DMS53 treated with DMSO at 0.1 percent for 48 hours (cell line): ENCODE results near the gene GFOD1.

ENCODE experiments used
- DNase-seq: peaks from one replicate; lab custom pipeline; 2025; ENCODE audit not compliant: unreplicated experiment; lab: John Stamatoyannopoulos, UW

The GFOD1 gene

DNA sequence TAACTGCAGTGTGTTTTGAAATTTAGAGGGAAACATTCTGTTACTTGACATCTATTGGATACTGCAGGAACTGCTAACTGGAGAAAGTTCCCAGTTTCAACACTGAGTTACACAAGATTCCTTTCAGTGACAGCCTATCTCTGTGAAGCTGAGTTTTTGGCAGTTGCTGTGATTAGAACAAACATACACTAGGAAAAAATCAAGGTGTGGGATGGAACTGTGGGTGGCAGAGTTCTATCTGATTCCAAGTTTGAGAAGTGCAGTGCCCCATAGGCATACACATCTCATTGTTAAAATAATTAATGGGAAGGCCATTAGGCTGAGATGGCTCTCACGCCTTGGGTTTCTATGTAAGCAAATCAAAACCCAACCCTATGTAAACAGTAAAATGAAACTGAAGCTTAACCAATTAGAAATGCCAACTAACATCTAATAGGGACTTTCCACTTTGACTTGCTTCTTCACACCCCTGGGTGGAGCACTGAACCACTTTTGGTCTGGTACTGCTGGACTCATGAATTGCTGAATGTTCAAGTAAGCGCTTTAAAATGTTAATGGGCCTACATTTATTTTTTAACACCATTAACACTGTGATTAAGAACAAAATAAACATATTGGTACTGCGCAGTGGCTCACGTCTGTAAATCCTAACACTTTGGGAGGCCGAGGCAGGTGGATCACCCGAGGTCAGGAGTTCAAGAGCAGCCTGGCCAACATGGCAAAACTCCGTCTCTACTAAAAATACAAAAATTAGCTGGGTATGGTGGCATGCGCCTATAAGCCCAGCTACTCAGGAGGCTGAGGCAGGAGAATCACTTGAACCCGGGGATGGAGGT is 103.9 kb downstream of the GFOD1 start:
- no peak for DNase-seq

DNA sequence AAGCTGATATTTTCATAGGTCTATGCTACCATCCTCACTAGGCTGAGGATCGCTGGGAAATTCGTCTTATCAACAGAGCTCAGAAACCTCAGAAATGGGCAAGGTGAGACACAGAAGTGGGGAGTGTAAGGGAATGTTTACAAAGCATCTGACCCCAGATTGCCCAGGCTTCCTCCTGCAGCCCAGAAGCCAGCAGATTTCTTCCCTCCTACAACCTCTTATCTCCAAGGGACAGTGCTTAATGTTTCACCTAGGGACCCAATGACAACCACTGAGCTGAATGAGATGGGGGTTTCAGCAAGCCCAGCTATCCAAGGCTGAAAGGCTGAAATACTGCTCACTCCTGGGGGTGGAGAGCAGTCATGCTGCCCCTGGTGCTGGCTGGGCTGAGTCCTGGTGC is 106.6 kb downstream of the GFOD1 start:
- no peak for DNase-seq

DNA sequence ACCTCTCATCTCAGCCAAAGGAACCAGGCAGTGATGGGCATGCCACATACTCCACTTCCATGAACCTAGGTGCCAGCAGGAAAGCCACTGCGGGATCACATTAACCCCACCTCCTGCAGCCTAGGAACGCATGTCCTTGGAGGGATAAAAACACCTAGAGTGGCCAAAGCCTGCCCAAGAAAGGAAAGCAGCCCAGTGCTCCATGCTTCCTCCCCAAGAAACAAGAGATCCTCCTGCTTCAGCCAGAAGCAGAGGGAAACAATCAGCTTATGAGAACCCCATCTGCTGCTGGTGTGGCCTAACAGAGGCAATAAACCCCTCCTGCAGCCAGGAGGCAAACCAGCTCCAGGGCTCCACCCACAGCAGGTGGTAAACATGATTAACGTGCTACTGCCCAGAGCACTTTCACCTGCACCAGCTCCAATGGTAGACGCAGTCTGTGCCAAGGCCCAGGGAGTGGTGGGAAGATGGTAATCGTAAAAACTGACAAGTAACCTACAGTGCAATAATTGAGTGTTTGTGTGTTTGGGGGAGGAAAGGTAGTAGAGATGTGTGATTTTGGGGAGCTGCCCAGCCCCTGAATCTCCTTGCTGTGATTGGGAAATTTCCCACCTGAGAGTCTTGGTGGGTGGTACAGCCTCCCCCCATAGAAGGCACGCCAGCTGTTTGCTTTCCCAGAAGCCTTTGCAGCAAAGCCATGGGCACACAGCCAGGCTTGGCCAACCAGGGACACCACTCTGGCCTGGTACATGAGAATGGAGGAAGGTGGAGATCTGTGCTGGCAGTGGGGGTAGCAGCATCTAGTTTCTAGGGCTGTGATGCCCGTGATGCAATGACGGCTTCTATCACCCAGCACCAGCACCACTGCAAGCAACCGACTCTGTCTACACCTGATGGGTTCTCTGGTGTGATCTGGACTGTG is 108.5 kb downstream of the GFOD1 start:
- DNase-seq: peak; percentile 45

GRCh38 chr6:13377054-13377758 is 110.2 kb downstream of the GFOD1 start:
- DNase-seq: no peak

DNA sequence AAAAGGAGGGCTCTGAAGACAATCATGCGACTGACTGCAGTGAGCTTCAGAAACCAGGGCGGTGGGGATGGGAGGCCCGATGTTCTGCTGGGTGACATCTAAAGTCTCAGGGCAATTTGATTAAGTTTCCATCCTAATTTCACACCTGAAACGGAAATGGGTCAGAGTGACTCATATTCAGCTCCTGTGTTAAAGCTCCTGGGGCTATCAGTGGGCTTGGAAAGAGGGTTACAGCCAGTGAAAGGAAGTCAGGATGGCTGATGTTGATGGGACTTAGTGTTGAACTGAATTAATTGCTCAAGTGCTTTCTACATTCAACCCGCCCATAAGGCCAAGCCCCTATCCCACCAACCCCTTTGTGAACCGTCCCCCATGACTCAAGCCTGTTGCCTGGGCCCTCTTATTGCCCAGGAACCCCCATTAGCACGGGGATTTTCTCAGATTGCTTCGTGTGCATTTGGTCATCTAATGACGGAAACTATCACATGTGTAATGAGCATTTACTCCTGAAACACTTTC is 112.0 kb downstream of the GFOD1 start:
- no peak for DNase-seq

- DNase-seq: no peak
These were observed 113.5 kb downstream of the GFOD1 start for GRCh38 chr6:13373919-13374318.

DNA sequence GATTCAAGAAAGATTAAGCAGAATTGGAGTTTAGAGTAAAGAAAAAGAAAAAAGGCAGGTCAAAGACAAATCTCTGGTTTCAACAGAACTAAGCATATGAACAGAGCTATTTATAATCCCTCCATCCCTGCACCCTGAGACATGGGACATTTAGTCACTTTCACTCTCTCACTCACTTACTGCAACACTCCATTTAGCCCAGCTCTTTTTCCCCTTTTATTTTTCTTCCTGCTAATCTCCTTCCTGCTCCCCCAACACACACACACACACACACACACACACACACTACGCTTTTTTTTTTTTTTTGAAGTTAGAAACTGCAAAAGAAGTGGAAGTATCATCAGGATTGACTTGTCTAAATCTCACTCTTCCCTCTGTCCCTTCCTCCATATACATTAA is 113.9 kb downstream of the GFOD1 start:
- DNase-seq: no peak

DNA sequence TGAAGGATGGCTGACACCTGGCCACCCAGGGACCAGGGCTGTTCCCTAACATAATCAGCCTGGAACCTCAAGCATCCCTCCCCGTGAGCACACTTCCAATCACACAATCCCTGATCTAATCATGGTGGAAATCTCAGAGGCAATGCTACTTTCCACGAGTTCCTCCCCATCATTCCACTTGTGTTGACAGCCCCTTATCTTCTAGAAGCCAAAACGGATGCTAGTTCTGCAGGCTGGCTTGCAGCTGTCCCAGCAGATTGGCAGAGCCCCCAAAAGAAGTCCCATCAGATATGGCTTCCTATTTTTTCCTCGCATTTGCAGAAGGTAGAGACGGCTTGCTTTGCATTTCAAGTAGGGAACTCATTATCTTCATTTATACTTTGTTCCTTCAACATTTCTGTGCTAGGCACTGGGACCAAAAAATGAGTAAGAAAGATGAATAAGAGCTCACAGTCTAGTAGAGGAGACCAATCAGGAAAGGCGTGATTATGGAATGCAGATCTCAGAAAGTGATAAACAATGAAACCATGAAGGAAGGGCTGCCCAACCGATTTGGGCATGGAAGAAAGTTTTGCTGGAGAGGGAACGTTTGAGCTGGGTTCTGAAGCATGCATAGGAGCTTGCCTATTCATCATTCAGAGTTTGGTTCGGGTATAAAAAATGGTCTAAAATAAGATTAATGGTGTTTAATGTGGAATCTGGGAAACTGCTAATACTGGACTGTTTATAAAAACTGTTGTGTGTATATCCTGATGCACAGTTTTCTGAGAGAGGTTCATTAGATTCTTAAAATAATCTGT is 114.5 kb downstream of the GFOD1 start:
- DNase-seq: no peak

DNA sequence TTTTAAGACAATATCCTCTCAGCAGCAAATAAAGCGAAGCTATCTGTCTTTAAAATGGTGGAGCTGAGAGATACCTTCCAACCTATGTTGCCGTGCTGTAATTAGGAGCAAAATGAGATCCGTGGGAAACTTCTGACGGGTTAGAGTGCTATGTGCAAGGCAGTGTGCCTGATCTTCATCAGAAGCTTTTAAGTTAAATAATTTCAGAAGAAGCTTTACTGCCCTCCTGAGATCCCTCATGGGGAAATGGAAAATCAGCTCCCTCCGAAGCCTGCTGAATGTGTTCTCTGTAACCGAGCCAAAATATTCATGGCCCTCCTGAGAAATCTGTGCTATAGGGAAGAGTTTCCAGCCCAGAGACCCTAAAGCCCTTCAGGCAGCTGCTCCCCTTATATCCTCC is 115.3 kb downstream of the GFOD1 start:
- no peak for DNase-seq

DNA sequence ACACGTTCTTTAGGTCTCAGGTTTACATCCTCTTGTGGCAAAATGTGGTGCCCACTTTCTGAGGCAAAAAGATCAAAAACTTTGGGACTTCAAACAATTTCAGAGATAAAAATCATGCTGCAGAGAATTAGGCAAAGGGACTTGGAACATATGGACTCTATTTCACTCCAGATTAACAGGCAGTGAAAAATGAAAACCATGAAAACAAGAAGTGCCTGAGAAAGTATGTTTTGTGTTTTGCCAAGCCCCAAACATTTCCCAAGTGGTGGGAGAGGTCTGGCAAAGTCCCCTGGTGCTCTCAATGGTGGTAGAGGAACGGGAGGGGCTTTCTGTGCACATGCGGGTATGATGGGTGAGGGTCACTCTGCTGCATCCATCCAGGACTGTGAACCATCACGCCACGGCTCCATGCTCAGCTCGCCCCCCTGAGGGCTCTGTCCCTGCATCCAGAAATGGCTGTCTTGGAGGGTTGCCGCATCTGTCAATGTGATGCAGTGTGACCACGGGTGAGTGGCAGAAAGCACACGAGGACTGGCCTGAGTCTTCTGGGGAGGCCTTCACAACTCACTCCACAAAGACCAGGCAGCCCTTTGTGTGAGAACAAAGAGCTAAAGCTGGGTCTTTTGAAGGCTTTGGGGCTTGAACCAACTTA is 115.9 kb downstream of the GFOD1 start:
- DNase-seq: no peak

DNA sequence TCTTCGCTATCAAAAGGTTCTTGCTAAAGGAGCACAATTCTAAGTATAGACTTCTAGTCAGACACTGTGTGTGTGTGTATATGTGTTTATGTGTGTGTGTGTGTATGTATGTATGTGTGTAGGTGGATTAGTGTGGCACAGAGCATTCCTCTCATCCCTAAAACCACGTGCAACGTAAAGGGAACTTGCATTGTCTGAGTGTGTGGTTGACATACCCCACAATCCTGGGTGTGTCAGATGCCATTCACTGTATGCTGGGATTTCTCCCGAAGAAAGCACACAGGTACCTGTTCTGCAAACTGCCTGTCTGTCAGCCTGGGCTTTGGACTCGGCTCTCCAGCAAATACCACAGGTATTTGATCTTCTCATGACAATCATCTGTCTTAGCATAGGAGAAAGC is 116.8 kb downstream of the GFOD1 start:
- no peak for DNase-seq

DNA sequence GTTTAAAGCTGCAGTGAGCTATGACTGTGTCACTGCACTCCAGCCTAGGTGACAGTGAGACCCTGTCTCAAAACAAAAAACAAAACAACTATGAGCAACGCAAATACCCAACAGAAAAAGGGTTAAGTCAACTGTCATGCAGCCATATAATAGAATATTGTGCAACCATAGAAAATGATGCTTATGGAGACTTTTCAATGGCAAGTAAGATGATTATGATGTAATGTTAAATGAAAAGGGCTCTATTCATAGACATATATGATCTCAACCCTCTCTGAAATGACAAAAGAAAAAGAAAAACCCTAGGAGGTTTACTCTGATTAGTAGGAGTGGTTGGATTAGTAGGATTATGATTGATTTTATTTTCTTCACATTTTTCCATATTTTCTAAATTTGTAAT is 117.8 kb downstream of the GFOD1 start:
- no peak for DNase-seq

DNA sequence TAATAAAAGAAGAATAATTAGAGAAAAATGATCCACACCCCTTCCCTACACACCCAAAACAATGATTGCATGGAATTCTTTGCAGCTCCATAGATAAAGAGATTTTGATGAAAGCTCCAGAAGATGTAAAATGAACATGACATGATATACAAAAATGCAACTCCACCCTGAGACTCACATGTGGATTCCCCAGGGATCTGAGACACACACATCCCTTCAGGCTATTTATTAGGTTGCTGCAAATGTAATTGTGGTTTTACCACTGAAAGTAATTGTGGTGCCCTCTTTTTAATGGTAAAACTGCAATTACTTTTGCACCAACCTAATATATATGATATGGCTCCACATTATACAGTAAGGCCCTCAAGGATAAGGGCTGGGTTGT is 118.7 kb downstream of the GFOD1 start:
- no peak for DNase-seq

- DNase-seq: no peak
These were observed 119.2 kb downstream of the GFOD1 start for GRCh38 chr6:13368079-13368730.

GRCh38 chr6:13367396-13367795 is 120.0 kb downstream of the GFOD1 start:
- DNase-seq: no peak

DNA sequence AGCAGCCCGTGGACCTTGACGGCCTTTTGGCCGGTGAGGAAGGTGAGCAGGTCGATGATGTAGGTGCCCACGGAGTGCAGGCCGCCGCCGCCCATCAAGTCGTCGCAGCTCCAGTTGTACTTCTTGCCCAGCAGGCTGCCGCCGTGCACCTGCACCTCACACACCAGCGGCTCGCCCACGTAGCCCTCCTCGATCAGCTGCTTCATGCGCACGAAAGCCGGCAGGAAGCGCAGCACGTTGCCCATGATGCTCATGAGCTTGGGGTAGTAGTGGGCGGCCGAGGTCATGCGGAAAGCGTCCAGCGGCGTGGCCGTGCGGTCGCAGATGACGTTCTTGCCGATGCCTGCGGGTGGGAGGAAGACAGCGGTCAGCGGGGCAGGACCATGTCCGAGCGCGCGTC is 122.1 kb downstream of the GFOD1 start:
- DNase-seq: no peak

DNA sequence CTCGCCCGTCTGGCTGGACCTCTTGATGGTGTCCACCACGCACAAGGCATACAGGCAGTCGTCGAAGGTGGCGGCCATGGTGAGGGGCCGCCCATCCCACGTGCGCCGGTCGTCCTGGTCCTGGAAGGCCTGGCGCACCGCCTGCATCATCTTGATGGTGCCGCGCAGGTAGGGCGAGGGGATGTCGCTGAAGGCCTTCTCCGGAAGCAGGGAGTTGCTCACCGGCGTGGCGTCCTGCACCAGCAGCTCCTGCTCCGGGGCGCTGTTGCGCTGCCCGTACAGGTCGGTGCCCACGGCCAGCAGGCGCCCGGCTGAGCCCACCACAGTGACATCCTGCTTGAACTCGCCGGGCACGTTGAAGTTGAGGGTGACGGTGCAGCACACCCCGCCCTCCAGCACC is 122.6 kb downstream of the GFOD1 start:
- no peak for DNase-seq

- no peak for DNase-seq
These were observed 125.0 kb downstream of the GFOD1 start for GRCh38 chr6:13362412-13362811.
